ENCODE results near the gene CD300LG. TPM values are rescaled to one million over a fixed set of nuclear protein-coding genes. Genes with fewer than 3 reads are reported as not detected.
"Not testable (repeated sequence)": the region's sequence is repeated elsewhere in the genome, so short reads cannot be mapped to it uniquely, and the experiment has no call there.

Gene CD300LG
- total RNA-seq, 1 donor from 2014 or later: not detected

- DNase-seq: no peak
- CTCF ChIA-PET: no interaction called here
- Mint-ChIP-seq H3K27ac (no peak overlapping the region), H3K4me1 (no peaks in the 10 kb centered on the region), H3K27me3 (peaks cover 19% of the 10 kb centered on the region), H3K4me3 (no peak overlapping the region), H3K9me3 (no peaks in the 10 kb centered on the region), H3K36me3 (ENCODE audit: low read depth) (no peaks in the 10 kb centered on the region)
- no peak for ATAC-seq (ENCODE audit: low read depth)
- POLR2A ChIA-PET: no interaction called here
- intact Hi-C loops (cut with micrococcal nuclease): no loop called here
- no peak for TF ChIP-seq CTCF (IDR thresholded peaks at IDR 0.05)
Observed at GRCh38 chr17:43860927-43861622, 14.1 kb downstream of the CD300LG start.

GRCh38 chr17:43861960-43862359 lies 15.0 kb downstream of the CD300LG start:
- intact Hi-C loops (cut with micrococcal nuclease): no loop called here
- H3K4me3 Mint-ChIP-seq: no peak overlapping the region
- DNase-seq: no peak
- H3K36me3 Mint-ChIP-seq (ENCODE audit: low read depth): no peaks in the 10 kb centered on the region
- POLR2A ChIA-PET: no interaction called here
- no peaks in the 10 kb centered on the region for H3K9me3 Mint-ChIP-seq
- no peaks in the 10 kb centered on the region for H3K4me1 Mint-ChIP-seq
- CTCF ChIA-PET: no interaction called here
- H3K27me3 Mint-ChIP-seq: peaks cover 16% of the 10 kb centered on the region
- TF ChIP-seq CTCF (IDR thresholded peaks at IDR 0.05): no peak
- no peak for ATAC-seq (ENCODE audit: low read depth)
- no peak overlapping the region for H3K27ac Mint-ChIP-seq

- Mint-ChIP-seq H3K27me3 (peaks cover 12% of the 10 kb centered on the region), H3K27ac (no peak overlapping the region), H3K4me1 (no peaks in the 10 kb centered on the region), H3K9me3 (peaks cover 5% of the 10 kb centered on the region), H3K4me3 (no peak overlapping the region), H3K36me3 (ENCODE audit: low read depth) (no peaks in the 10 kb centered on the region)
- intact Hi-C loops (cut with micrococcal nuclease): no loop called here
- no peak for TF ChIP-seq CTCF (IDR thresholded peaks at IDR 0.05)
- no peak for ATAC-seq (ENCODE audit: low read depth)
- ChIA-PET POLR2A (no interaction called here), CTCF (no interaction called here)
- no peak for DNase-seq
Observed at GRCh38 chr17:43864161-43864984, 17.4 kb downstream of the CD300LG start.

- Mint-ChIP-seq H3K4me3 (no peak overlapping the region), H3K9me3 (peaks cover 5% of the 10 kb centered on the region), H3K27me3 (peaks cover 13% of the 10 kb centered on the region), H3K36me3 (ENCODE audit: low read depth) (no peaks in the 10 kb centered on the region), H3K4me1 (no peaks in the 10 kb centered on the region), H3K27ac (no peak overlapping the region)
- ChIA-PET POLR2A (no interaction called here), CTCF (interaction anchor here (0.7 kb wide), 1 partner anchor 12 kb away, joined by 3 read pairs; no protein-coding TSS in a partner anchor)
- DNase-seq: no peak
- TF ChIP-seq CTCF (IDR thresholded peaks at IDR 0.05): no peak
- intact Hi-C loops (cut with micrococcal nuclease): no loop called here
- ATAC-seq (ENCODE audit: low read depth): no peak
Observed at GRCh38 chr17:43868226-43868994, 21.4 kb downstream of the CD300LG start.

GRCh38 chr17:43869031-43869430 lies 22.1 kb downstream of the CD300LG start:
- intact Hi-C loops (cut with micrococcal nuclease); H3K9me3 Mint-ChIP-seq; POLR2A ChIA-PET; ATAC-seq (ENCODE audit: low read depth); DNase-seq; H3K4me3 Mint-ChIP-seq; H3K4me1 Mint-ChIP-seq; H3K36me3 Mint-ChIP-seq (ENCODE audit: low read depth); H3K27ac Mint-ChIP-seq: not testable (repeated sequence)
- CTCF ChIA-PET: interaction anchor here (0.7 kb wide), 1 partner anchor 12 kb away, joined by 3 read pairs; no protein-coding TSS in a partner anchor
- peaks cover 16% of the 10 kb centered on the region for H3K27me3 Mint-ChIP-seq
